Activated CD4-positive, alpha-beta T cell treated with anti-CD3 and anti-CD28 coated beads, Interleukin-2, amount 50 U/mL, for 24 hours (primary cell): ENCODE data around the gene SYNJ2.

Experiments
- DNase-seq, 2 donors: peaks; one replicate each; pipeline ENCODE4 v3.0.0-alpha.2; 2020; ENCODE audit warnings: low read depth in 1 of 2, low spot score in 1 of 2

Gene SYNJ2

DNA sequence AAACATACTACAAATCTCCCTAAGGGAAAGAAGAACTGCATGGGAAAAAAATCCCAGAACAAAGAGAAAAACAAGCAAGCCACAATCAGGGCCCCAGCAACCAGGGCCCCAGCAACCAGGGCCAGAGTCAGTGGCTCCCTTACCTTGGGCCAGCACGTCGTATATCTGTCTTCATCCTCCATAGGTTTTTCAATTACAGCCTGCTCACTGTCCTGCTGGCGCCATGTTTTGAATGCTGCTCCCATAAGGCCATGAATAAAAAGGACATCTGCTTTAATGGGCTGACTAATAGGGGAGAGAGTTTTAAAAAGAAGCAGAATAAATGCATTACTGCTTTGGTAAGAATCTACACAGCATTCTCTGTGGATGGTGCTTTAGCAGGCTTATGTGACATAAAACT, 137.2 kb downstream of the SYNJ2 start:
- DNase-seq = no peak

DNA sequence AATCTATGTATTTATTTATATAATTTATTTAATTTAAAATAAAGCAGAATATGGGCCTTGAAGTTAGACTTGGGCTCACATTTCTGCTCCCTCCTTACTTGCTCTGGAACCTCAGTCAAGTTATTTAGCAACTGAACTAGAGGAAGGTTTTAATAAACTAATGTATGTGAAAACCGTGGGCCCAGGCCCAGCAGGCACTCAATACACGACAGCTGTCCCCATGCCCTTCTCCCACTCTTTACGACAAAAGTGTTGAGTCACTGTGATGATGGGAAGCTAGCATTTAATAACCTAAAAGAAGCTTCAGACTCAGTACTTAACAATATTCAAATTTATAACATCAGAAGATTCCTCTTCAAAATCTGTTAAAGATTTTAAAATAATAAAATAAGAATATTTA, 139.7 kb downstream of the SYNJ2 start:
- no peak for DNase-seq

DNA sequence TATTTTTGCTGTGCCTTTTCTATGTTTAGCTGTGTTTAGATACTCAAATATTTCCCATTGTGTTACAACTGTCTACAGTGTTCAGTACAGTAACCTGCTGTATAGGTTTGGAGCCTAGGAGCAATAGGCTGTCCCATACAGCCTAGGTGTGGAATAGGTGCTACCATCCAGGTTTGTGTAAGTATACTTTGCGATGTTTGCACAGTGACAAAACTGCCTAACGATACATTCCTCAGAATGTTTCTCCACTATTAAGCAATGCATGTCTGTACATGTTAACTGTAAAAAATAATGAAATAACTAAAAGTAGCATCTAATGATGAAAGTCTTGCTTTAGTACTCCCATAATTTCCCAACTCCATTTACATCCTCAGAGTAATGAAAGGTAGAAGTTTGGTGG, 140.4 kb downstream of the SYNJ2 start:
- no peak for DNase-seq

DNA sequence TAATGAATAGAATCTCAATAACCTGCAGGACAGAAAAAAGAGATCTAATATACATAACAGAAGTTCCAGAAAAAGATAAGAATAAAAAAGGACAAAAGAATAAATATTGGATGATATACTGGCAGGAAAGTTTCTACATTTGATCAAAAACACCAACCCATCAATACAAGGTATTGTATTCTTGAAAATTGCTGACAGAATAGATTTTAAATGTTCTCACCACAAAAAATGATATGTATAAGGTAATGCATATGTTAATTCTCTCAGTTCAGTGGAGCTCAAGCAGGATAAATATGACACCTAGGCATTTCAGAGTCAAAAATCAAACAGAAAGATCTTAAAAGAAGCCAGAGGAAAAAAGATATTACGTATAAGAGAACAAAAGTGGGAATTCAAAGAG, 142.6 kb downstream of the SYNJ2 start:
- no peak for DNase-seq

DNA sequence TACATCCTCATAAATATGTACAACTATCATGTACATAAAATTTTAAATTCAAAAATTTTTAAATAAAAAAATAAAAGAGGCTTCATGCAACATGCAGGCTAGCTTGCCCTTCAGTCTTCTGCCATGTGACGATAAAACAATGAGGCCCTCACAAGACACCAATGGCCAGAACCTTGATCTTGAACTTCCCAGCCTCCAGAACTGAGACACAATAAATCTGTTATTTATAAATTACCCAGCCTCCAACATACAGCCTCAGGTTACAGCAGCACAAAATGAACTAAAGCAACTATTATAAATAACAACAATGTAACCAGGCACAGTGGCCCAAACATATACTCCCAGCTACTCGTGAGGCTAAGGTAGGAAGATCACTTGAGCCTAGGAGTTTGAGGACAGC, 143.6 kb downstream of the SYNJ2 start:
- DNase-seq = no peak

DNA sequence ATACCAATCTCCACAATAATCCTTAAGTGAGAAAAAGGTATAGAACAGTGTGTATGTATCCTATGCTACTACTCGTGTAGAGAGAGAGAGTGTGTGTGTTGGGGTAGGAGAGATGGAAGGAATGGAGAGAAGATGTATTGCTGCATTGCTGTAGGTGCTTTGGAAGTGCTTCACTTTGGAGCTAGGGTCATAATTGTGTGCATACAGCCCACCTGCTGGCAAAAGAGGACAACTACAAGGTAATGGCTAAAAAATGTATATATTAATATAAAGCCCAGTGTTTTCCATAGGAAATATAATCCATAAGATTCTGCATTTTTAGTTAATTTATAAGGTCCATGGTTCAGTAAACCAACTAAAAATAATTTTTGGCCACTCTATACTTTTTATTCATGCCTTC, 150.3 kb downstream of the SYNJ2 start:
- no peak for DNase-seq

DNA sequence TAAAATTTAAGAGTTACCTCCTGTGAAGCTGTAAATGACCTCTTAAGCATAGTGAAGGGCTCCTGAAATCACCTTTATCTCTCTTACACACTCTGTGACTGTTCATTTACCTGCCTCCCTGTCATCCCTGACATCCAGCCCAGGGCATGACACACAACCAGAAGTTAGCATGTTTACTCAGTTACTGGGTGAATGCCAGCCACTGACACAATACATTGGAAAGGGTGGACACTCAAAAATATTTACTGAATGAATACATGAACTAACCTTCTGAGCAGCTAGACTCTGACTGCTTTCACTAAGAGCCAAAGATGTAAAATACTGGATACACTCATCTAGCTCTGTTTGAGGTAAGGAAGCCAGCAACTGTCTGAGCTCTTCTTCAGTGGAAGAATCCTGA, 161.1 kb downstream of the SYNJ2 start:
- DNase-seq = no peak

DNA sequence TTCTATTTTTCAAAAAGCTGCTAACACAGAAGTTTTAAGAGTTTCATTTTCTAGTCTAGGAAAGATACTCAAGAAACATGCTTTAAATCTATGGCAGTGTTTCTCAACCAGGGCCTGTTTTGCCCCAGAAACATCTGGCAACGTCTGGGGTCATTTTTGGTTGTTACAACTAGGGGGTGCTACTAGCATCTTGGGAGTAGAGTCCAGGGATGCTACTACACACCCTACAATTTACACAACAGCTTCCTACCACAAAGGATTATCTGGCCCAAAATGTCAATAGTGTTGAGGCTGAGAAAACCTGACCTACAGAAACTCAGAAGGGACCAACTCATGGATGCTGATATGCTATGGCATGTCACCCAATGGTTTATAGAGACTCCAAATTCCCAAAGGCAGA, 162.0 kb downstream of the SYNJ2 start:
- DNase-seq = no peak
